Testis (tissue), 3 donors: ENCODE results near the gene ZNF879. TPM values are rescaled to one million over a fixed set of nuclear protein-coding genes. Genes with fewer than 3 reads are reported as not detected.

ENCODE experiments used
- DNase-seq: peaks from one replicate; pipeline ENCODE4 v3.0.0-alpha.2; 2019
- H3K27ac ChIP-seq, 2 donors: fragments of 200-600 bp; sonication (generic); one replicate each; pipeline ENCODE4 v1.5.1; 2019
- H3K27me3 ChIP-seq: fragments of 200-600 bp; sonication (generic); one replicate; pipeline ENCODE4 v1.5.1; 2019
- H3K36me3 ChIP-seq: fragments of 200-600 bp; sonication (generic); one replicate; pipeline ENCODE4 v1.5.1; 2017; ENCODE audit warnings: low read depth; ENCODE audit errors: missing control alignments
- H3K4me1 ChIP-seq: fragments of 200-600 bp; sonication (generic); one replicate; pipeline ENCODE4 v1.5.1; 2019
- H3K4me3 ChIP-seq, 2 donors: fragments of 200-600 bp; sonication (generic); one replicate each; pipeline ENCODE4 v1.5.1; 2017 to 2019
- H3K9me3 ChIP-seq: fragments of 200-600 bp; sonication (generic); one replicate; pipeline ENCODE4 v1.5.1; 2017
- CTCF ChIP-seq, 3 experiments: fragments of 450-650 bp in 2 of 3; fragments of 200-600 bp in 1 of 3; sonication (generic) in 1 of 3; IDR thresholded peaks; one replicate each; pipeline ENCODE4 v1.5.1; 2016 to 2019; ENCODE audit warnings: antibody characterized with exemption in 3 of 3, mild to moderate bottlenecking in 2 of 3, moderate library complexity in 1 of 3
- POLR2A ChIP-seq: fragments of 450-650 bp; IDR thresholded peaks from one replicate; pipeline ENCODE4 v1.6.1; 2017; ENCODE audit warnings: antibody characterized with exemption, mild to moderate bottlenecking, moderate library complexity
- WGBS, 2 donors: methylation state at CpG; one replicate each; pipeline ENCODE4 v1.1.5; 2018; 5-methylcytosine and 5-hydroxymethylcytosine counted together
- intact Hi-C: fragments of 100-400 bp; cut with DNase I; formaldehyde crosslinking; loops from one replicate; pipeline ENCODE4 v1.15.1; 2023; ENCODE audit warnings: low total_unique reads
- polyA plus RNA-seq: library from polyadenylated mRNA; stranded (reverse); fragments of 350-450 nt; fragmentation: Illumina TruSeq; extraction: RNeasy Lipid Tissue Mini Kit (QIAGEN cat#74804); gene quantifications from one replicate; pipeline ENCODE4 v1.2.3, GENCODE V29; 2014; ENCODE audit warnings: low read depth, low replicate concordance; ENCODE audit not compliant: insufficient read depth
- total RNA-seq, 2 donors: library from RNA; depleted of rRNA; stranded (reverse); fragments of >200 nt; gene quantifications; one replicate each; pipeline ENCODE4 v1.2.3, GENCODE V29; 2016

Gene ZNF879
- total and polyA plus RNA-seq, 3 donors from 2014 or later: 8.4 to 22.8 (median 21.8) TPM

- no peak for DNase-seq
- Histone ChIP-seq H3K4me1 (no peaks in the 10 kb centered on the region), H3K27ac (no peak overlapping the region), H3K27me3 (no peaks in the 10 kb centered on the region), H3K36me3 (no peaks in the 10 kb centered on the region), H3K9me3 (no peaks in the 10 kb centered on the region), H3K4me3 (no peak overlapping the region)
- WGBS, 2 donors: 64 to 68% methylated on average over 6 of the region's 6 CpGs
- intact Hi-C loops: no loop called here
- TF ChIP-seq CTCF (IDR thresholded peaks at IDR 0.05) (no peak), POLR2A (no peak)
Measured at GRCh38 chr5:178997191-178997590, 26.4 kb upstream of the ZNF879 start.

- no peaks in the 10 kb centered on the region for H3K9me3 ChIP-seq
- no peaks in the 10 kb centered on the region for H3K27me3 ChIP-seq
- intact Hi-C loops: no loop called here
- DNase-seq: no peak
- no peaks in the 10 kb centered on the region for H3K4me1 ChIP-seq
- H3K27ac ChIP-seq: no peak overlapping the region
- H3K4me3 ChIP-seq: no peak overlapping the region
- no peaks in the 10 kb centered on the region for H3K36me3 ChIP-seq
- 93 to 97% methylated on average over 8 to 13 of the region's 13 CpGs for WGBS, 2 donors
- TF ChIP-seq CTCF (IDR thresholded peaks at IDR 0.05) (no peak), POLR2A (no peak)
Measured at GRCh38 chr5:178998441-178998840, 25.2 kb upstream of the ZNF879 start.

- WGBS, 2 donors: 80 to 81% methylated on average over 2 of the region's 2 CpGs
- DNase-seq: no peak
- intact Hi-C loops: no loop called here
- H3K4me3 ChIP-seq: no peak overlapping the region
- no peaks in the 10 kb centered on the region for H3K4me1 ChIP-seq
- no peak overlapping the region for H3K27ac ChIP-seq
- no peaks in the 10 kb centered on the region for H3K36me3 ChIP-seq
- TF ChIP-seq CTCF (IDR thresholded peaks at IDR 0.05): no peak
- TF ChIP-seq POLR2A: no peak
- no peaks in the 10 kb centered on the region for H3K27me3 ChIP-seq
- no peaks in the 10 kb centered on the region for H3K9me3 ChIP-seq
Measured at GRCh38 chr5:179006564-179006963, 17.0 kb upstream of the ZNF879 start.

GRCh38 chr5:179008667-179009066, 14.9 kb upstream of the ZNF879 start:
- WGBS, 2 donors: 37 to 54% methylated on average over 1 of the region's 1 CpG
- Histone ChIP-seq H3K4me3 (no peak overlapping the region), H3K9me3 (no peaks in the 10 kb centered on the region), H3K36me3 (no peaks in the 10 kb centered on the region), H3K4me1 (no peaks in the 10 kb centered on the region), H3K27me3 (no peaks in the 10 kb centered on the region), H3K27ac (no peak overlapping the region)
- DNase-seq: no peak
- TF ChIP-seq CTCF (IDR thresholded peaks at IDR 0.05): no peak
- no peak for TF ChIP-seq POLR2A
- intact Hi-C loops: no loop called here

GRCh38 chr5:179033004-179033580, 9.5 kb downstream of the ZNF879 start:
- H3K4me1 ChIP-seq: no peaks in the 10 kb centered on the region
- H3K9me3 ChIP-seq: no peaks in the 10 kb centered on the region
- TF ChIP-seq CTCF (IDR thresholded peaks at IDR 0.05) (no peak), POLR2A (no peak)
- peaks cover 5% of the 10 kb centered on the region for H3K36me3 ChIP-seq
- no peaks in the 10 kb centered on the region for H3K27me3 ChIP-seq
- no peak overlapping the region for H3K4me3 ChIP-seq
- intact Hi-C loops: no loop called here
- no peak overlapping the region for H3K27ac ChIP-seq
- no peak for DNase-seq
- 93 to 98% methylated on average over 7 of the region's 7 CpGs for WGBS, 2 donors
